ENCODE results near the gene EME2. TPM values are rescaled to one million over a fixed set of nuclear protein-coding genes. Genes with fewer than 3 reads are reported as not detected.

EME2 gene
- polyA plus RNA-seq, 1 donor from 2014 or later: 21.2 TPM

DNA sequence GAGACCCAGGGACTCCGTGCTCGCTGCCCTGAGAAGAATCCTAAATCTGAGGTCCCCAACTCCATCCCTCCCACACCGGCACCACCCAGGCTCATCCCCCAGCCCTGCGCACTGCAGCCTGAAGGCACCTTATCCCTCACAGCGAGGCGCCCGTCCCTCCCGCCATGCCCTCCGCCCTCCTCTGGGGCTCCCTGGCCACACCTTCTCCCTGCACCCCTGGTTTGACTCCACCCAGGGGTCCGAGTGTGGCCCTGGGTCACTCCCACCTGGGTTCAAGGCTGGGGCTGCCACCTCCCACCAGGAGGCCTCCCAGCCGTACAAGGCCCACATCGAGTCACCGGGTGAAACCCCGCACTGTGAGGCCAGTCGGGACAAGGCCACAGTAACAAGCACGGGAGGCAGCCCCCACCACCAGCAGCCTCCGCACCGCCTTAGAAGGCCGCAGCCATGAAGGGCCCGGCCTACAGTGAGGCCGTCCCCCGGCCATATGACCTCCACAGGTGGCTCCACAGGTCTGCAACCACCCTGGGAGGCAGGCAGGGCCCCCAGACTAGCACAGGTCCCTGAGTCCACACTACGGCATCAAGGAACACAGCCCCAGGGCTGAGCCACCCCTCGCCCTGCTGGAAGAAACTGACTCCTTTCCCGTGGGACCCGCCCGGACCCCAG is 45.7 kb downstream of the EME2 start:
- H3K27me3 ChIP-seq (ENCODE audit: insufficient read depth, low read depth, low read length): no peaks in the 10 kb centered on the region
- no peak for TF ChIP-seq SMC3 (conservative IDR thresholded peaks at IDR 0.05; ENCODE audit: poor library complexity)
- H4K20me1 ChIP-seq (ENCODE audit: insufficient read depth): no peaks in the 10 kb centered on the region
- no peak overlapping the region for H2AFZ ChIP-seq (ENCODE audit: low read depth, low read length)
- no peaks in the 10 kb centered on the region for H3K36me3 ChIP-seq (ENCODE audit: insufficient read depth, low read length)
- no peak overlapping the region for H3K9ac ChIP-seq (ENCODE audit: low read length)
- H3K27ac ChIP-seq (ENCODE audit: low read length): no peak overlapping the region
- no peak overlapping the region for H3K4me3 ChIP-seq (ENCODE audit: low read length)
- H3K9me2 ChIP-seq (ENCODE audit: insufficient read depth, low read length): no peaks in the 10 kb centered on the region
- H3F3A ChIP-seq (ENCODE audit: insufficient read depth, low read length, poor library complexity, severe bottlenecking): no peaks in the 10 kb centered on the region
- no peaks in the 10 kb centered on the region for H3K79me2 ChIP-seq (replicated peaks; ENCODE audit: insufficient read depth, low read length)
- no peaks in the 10 kb centered on the region for H3K9me3 ChIP-seq (ENCODE audit: low read length)
- H3K4me2 ChIP-seq (ENCODE audit: low read length): no peak overlapping the region

DNA sequence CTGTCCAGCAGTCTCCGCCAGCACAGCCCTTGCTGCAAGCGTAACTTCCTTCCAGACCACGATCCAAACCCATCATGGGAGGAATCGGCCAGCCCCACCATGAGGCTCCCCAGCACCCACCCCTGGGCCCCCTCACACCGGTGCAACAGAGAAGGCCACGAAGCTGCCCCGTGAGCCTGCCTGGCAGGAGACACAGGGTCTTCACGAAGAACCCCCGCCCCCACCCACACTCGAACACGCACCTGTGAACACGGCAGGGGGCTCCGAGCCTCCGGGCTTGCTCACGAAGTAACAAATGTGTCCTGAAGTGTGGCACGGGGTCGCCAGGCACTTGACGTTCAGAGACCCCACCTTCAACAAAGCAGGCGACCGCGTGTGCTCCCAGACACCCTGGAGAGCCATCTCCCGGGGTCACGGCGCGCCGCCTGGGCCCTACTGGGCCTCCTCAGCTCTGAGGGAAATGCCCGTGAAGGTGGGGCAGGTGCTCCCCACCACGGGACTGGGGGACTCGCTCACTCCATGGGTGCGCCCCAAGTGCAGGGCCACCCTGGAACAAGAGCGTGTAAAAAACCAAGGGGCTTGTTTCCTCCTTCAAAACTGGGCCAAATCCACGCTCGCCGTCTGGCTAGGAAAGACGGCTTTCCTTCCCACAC is 46.4 kb downstream of the EME2 start:
- Histone ChIP-seq H3F3A (ENCODE audit: insufficient read depth, low read length, poor library complexity, severe bottlenecking) (no peaks in the 10 kb centered on the region), H2AFZ (ENCODE audit: low read depth, low read length) (no peak overlapping the region), H3K27ac (ENCODE audit: low read length) (no peak overlapping the region), H3K36me3 (ENCODE audit: insufficient read depth, low read length) (no peaks in the 10 kb centered on the region), H3K79me2 (replicated peaks; ENCODE audit: insufficient read depth, low read length) (no peaks in the 10 kb centered on the region), H3K4me3 (ENCODE audit: low read length) (no peak overlapping the region), H3K9ac (ENCODE audit: low read length) (no peak overlapping the region), H3K9me2 (ENCODE audit: insufficient read depth, low read length) (no peaks in the 10 kb centered on the region), H3K27me3 (ENCODE audit: insufficient read depth, low read depth, low read length) (no peaks in the 10 kb centered on the region), H4K20me1 (ENCODE audit: insufficient read depth) (no peaks in the 10 kb centered on the region), H3K9me3 (ENCODE audit: low read length) (no peaks in the 10 kb centered on the region), H3K4me2 (ENCODE audit: low read length) (no peak overlapping the region)
- no peak for TF ChIP-seq EZH2 (IDR thresholded peaks at IDR 0.05; ENCODE audit: borderline replicate concordance, insufficient read depth, low read length, poor library complexity, severe bottlenecking)
- no peak for TF ChIP-seq SMC3 (conservative IDR thresholded peaks at IDR 0.05; ENCODE audit: poor library complexity)
- TF ChIP-seq RAD21 (conservative IDR thresholded peaks at IDR 0.05): no peak
- no peak for TF ChIP-seq EP300 (conservative IDR thresholded peaks at IDR 0.05; ENCODE audit: poor library complexity, severe bottlenecking)
- TF ChIP-seq, protein P1, sequence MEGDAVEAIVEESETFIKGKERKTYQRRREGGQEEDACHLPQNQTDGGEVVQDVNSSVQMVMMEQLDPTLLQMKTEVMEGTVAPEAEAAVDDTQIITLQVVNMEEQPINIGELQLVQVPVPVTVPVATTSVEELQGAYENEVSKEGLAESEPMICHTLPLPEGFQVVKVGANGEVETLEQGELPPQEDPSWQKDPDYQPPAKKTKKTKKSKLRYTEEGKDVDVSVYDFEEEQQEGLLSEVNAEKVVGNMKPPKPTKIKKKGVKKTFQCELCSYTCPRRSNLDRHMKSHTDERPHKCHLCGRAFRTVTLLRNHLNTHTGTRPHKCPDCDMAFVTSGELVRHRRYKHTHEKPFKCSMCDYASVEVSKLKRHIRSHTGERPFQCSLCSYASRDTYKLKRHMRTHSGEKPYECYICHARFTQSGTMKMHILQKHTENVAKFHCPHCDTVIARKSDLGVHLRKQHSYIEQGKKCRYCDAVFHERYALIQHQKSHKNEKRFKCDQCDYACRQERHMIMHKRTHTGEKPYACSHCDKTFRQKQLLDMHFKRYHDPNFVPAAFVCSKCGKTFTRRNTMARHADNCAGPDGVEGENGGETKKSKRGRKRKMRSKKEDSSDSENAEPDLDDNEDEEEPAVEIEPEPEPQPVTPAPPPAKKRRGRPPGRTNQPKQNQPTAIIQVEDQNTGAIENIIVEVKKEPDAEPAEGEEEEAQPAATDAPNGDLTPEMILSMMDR (IDR thresholded peaks at IDR 0.05; ENCODE audit: poor library complexity, severe bottlenecking): no peak
- TF ChIP-seq POLR2AphosphoS5 (IDR thresholded peaks at IDR 0.05): no peak
- TF ChIP-seq, protein P2, sequence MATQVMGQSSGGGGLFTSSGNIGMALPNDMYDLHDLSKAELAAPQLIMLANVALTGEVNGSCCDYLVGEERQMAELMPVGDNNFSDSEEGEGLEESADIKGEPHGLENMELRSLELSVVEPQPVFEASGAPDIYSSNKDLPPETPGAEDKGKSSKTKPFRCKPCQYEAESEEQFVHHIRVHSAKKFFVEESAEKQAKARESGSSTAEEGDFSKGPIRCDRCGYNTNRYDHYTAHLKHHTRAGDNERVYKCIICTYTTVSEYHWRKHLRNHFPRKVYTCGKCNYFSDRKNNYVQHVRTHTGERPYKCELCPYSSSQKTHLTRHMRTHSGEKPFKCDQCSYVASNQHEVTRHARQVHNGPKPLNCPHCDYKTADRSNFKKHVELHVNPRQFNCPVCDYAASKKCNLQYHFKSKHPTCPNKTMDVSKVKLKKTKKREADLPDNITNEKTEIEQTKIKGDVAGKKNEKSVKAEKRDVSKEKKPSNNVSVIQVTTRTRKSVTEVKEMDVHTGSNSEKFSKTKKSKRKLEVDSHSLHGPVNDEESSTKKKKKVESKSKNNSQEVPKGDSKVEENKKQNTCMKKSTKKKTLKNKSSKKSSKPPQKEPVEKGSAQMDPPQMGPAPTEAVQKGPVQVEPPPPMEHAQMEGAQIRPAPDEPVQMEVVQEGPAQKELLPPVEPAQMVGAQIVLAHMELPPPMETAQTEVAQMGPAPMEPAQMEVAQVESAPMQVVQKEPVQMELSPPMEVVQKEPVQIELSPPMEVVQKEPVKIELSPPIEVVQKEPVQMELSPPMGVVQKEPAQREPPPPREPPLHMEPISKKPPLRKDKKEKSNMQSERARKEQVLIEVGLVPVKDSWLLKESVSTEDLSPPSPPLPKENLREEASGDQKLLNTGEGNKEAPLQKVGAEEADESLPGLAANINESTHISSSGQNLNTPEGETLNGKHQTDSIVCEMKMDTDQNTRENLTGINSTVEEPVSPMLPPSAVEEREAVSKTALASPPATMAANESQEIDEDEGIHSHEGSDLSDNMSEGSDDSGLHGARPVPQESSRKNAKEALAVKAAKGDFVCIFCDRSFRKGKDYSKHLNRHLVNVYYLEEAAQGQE (IDR thresholded peaks at IDR 0.05; ENCODE audit: borderline replicate concordance): no peak
- no peak for TF ChIP-seq TAF1 (IDR thresholded peaks at IDR 0.05; ENCODE audit: low read depth)
- TF ChIP-seq MXI1 (conservative IDR thresholded peaks at IDR 0.05; ENCODE audit: poor library complexity, severe bottlenecking): no peak
